Glutamatergic neuron (in vitro differentiated cells): ENCODE measurements around the gene PTAFR. TPM values are rescaled to one million over a fixed set of nuclear protein-coding genes. Genes with fewer than 3 reads are reported as not detected.

Source experiments
- DNase-seq: peaks from one replicate; pipeline ENCODE4 v3.0.0; 2022
- H3K27ac Mint-ChIP-seq: one replicate; pipeline ENCODE4 v1.8.0; 2020; ENCODE audit warnings: mild to moderate bottlenecking, mixed read lengths, inconsistent platforms; ENCODE audit not compliant: unreplicated experiment
- H3K27me3 Mint-ChIP-seq: one replicate; pipeline ENCODE4 v1.8.0; 2020; ENCODE audit warnings: mild to moderate bottlenecking, moderate library complexity, mixed read lengths, inconsistent platforms; ENCODE audit not compliant: unreplicated experiment
- H3K36me3 Mint-ChIP-seq: one replicate; pipeline ENCODE4 v1.8.0; 2020; ENCODE audit warnings: mild to moderate bottlenecking, mixed read lengths, inconsistent platforms; ENCODE audit not compliant: unreplicated experiment
- H3K4me1 Mint-ChIP-seq: one replicate; pipeline ENCODE4 v1.8.0; 2020; ENCODE audit warnings: mild to moderate bottlenecking, low read depth, mixed read lengths, inconsistent platforms; ENCODE audit not compliant: unreplicated experiment
- H3K4me3 Mint-ChIP-seq: one replicate; pipeline ENCODE4 v1.8.0; 2020; ENCODE audit warnings: mild to moderate bottlenecking, mixed read lengths, inconsistent platforms; ENCODE audit not compliant: unreplicated experiment
- H3K9me3 Mint-ChIP-seq: one replicate; pipeline ENCODE4 v1.8.0; 2020; ENCODE audit warnings: mild to moderate bottlenecking, moderate library complexity, mixed read lengths, inconsistent platforms; ENCODE audit not compliant: unreplicated experiment
- CTCF ChIP-seq: fragments of 200-600 bp; sonication (generic); IDR thresholded peaks from one replicate; pipeline ENCODE4 v1.5.0; 2021; ENCODE audit not compliant: partially characterized antibody, unreplicated experiment
- total RNA-seq: library from RNA; stranded (reverse); fragmentation: NEBNext Ultra II Directional; extraction: Animal tissue kit (Norgen Biotek cat#: 25700); gene quantifications from one replicate; pipeline ENCODE4 v1.2.1, GENCODE V29; 2021; ENCODE audit not compliant: unreplicated experiment

PTAFR gene
- total RNA-seq, 1 donor from 2014 or later, result 0.54 TPM

GRCh38 chr1:28132171-28133167 is 44.0 kb downstream of the PTAFR start:
- Mint-ChIP-seq H3K4me1 (no peaks in the 10 kb centered on the region), H3K27me3 (peaks cover 2% of the 10 kb centered on the region), H3K27ac (no peak overlapping the region), H3K36me3 (no peaks in the 10 kb centered on the region), H3K9me3 (no peaks in the 10 kb centered on the region), H3K4me3 (no peak overlapping the region)
- DNase-seq, result no peak
- no peak for TF ChIP-seq CTCF

- no peak for DNase-seq
- Mint-ChIP-seq H3K4me1 (no peaks in the 10 kb centered on the region), H3K4me3 (no peak overlapping the region), H3K9me3 (no peaks in the 10 kb centered on the region), H3K36me3 (no peaks in the 10 kb centered on the region), H3K27me3 (peaks cover 2% of the 10 kb centered on the region), H3K27ac (no peak overlapping the region)
- no peak for TF ChIP-seq CTCF
Observed at GRCh38 chr1:28130901-28131300, 45.6 kb downstream of the PTAFR start.

- peaks cover 4% of the 10 kb centered on the region for H3K27me3 Mint-ChIP-seq
- DNase-seq, result no peak
- H3K9me3 Mint-ChIP-seq, result no peaks in the 10 kb centered on the region
- H3K4me3 Mint-ChIP-seq, result no peak overlapping the region
- H3K36me3 Mint-ChIP-seq, result no peaks in the 10 kb centered on the region
- H3K27ac Mint-ChIP-seq, result no peak overlapping the region
- TF ChIP-seq CTCF, result no peak
- no peaks in the 10 kb centered on the region for H3K4me1 Mint-ChIP-seq
Observed at GRCh38 chr1:28129150-28129549, 47.3 kb downstream of the PTAFR start.

- no peaks in the 10 kb centered on the region for H3K9me3 Mint-ChIP-seq
- H3K4me3 Mint-ChIP-seq, result no peak overlapping the region
- peaks cover 2% of the 10 kb centered on the region for H3K27me3 Mint-ChIP-seq
- TF ChIP-seq CTCF, result no peak
- no peak overlapping the region for H3K27ac Mint-ChIP-seq
- DNase-seq, result no peak
- H3K4me1 Mint-ChIP-seq, result no peaks in the 10 kb centered on the region
- no peaks in the 10 kb centered on the region for H3K36me3 Mint-ChIP-seq
Observed at GRCh38 chr1:28127617-28128257, 48.8 kb downstream of the PTAFR start.
